BLaER1 (cell line): ENCODE results near the gene SYTL3.
A peak's percentile ranks its signal among the peaks of the same experiment; 100 is the strongest.
"Not testable (repeated sequence)": the region's sequence is repeated elsewhere in the genome, so short reads cannot be mapped to it uniquely, and the experiment has no call there.

ENCODE experiments used
- H3K27ac ChIP-seq: shearing (Covaris generic); formaldehyde crosslinking; 2 replicates; pipeline ENCODE4 v1.8.1; 2022
- H3K27me3 ChIP-seq: shearing (Covaris generic); formaldehyde crosslinking; 2 replicates; pipeline ENCODE4 v1.8.1; 2022
- H3K36me3 ChIP-seq: shearing (Covaris generic); formaldehyde crosslinking; 2 replicates; pipeline ENCODE4 v1.8.1; 2022
- H3K4me1 ChIP-seq: shearing (Covaris generic); formaldehyde crosslinking; 2 replicates; pipeline ENCODE4 v1.8.1; 2022
- H3K4me2 ChIP-seq: shearing (Covaris generic); formaldehyde crosslinking; 2 replicates; pipeline ENCODE4 v1.8.1; 2022
- H3K4me3 ChIP-seq: shearing (Covaris generic); formaldehyde crosslinking; 2 replicates; pipeline ENCODE4 v1.8.1; 2022
- H3K9ac ChIP-seq: shearing (Covaris generic); formaldehyde crosslinking; 2 replicates; pipeline ENCODE4 v1.8.1; 2022
- H3K9me3 ChIP-seq: shearing (Covaris generic); formaldehyde crosslinking; 2 replicates; pipeline ENCODE4 v1.8.1; 2022
- H4K20me1 ChIP-seq: shearing (Covaris generic); formaldehyde crosslinking; 2 replicates; pipeline ENCODE4 v1.8.1; 2022
- Cebpa-rat ChIP-seq: shearing (Covaris generic); IDR thresholded peaks from 2 replicates; pipeline ENCODE4 v1.8.1; 2022

The SYTL3 gene

DNA sequence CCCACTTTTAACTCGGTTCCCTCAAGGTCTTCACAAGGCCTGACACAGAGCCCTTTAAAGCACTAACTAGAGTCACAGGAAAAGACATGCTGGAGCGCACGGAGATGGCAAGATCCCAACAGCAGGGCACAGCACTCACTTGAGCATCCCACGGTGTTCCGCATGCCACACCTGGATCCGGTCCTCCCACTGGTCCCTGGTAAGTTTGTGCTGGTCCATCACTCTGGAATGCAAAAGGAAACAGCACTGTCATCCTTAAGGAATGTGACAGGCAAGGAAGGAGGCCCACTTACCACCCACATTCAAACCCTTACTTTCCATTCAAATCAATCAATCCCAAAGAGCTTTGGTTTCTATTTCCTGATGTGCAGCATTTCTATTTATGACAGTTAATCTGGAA is 134.7 kb downstream of the SYTL3 start:
- Histone ChIP-seq H4K20me1 (peaks cover 70% of the 10 kb centered on the region), H3K27ac (no peak overlapping the region)

DNA sequence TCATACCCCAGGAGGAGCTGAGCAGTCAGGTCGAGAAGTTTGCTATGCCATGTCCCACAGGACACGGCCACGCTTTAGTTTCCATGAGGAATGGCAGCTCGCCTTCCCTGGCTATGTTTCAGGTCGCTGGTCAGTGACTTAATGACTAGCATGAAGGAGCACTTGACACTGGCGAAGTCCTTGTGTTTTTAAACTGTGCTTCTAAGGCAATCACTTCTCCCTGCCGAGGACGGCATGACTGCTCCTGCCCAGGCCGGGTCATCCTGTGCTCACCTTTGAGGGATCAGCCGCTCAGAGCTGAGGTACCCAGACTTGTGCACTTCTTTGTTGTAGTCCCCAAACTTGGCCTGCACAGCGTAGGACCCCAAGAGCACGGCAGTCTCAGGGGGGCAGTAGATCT is 135.2 kb downstream of the SYTL3 start:
- no peak overlapping the region for H3K27ac ChIP-seq
- H4K20me1 ChIP-seq = peaks cover 75% of the 10 kb centered on the region
- H3K4me3 ChIP-seq = no peak overlapping the region
- H3K9me3 ChIP-seq = no peaks in the 10 kb centered on the region
- H3K36me3 ChIP-seq = peaks cover 85% of the 10 kb centered on the region
- TF ChIP-seq Cebpa-rat = no peak
- H3K9ac ChIP-seq = no peak overlapping the region
- H3K27me3 ChIP-seq = no peaks in the 10 kb centered on the region
- H3K4me2 ChIP-seq = no peak overlapping the region
- H3K4me1 ChIP-seq = peaks cover 29% of the 10 kb centered on the region

More for the DNA sequence above, 134.7 kb downstream of the SYTL3 start:
- H3K36me3 ChIP-seq = peaks cover 90% of the 10 kb centered on the region
- H3K9me3 ChIP-seq = no peaks in the 10 kb centered on the region
- no peaks in the 10 kb centered on the region for H3K27me3 ChIP-seq
- H3K4me3 ChIP-seq = no peak overlapping the region
- H3K4me1 ChIP-seq = peaks cover 24% of the 10 kb centered on the region
- H3K9ac ChIP-seq = no peak overlapping the region
- no peak overlapping the region for H3K4me2 ChIP-seq
- no peak for TF ChIP-seq Cebpa-rat

DNA sequence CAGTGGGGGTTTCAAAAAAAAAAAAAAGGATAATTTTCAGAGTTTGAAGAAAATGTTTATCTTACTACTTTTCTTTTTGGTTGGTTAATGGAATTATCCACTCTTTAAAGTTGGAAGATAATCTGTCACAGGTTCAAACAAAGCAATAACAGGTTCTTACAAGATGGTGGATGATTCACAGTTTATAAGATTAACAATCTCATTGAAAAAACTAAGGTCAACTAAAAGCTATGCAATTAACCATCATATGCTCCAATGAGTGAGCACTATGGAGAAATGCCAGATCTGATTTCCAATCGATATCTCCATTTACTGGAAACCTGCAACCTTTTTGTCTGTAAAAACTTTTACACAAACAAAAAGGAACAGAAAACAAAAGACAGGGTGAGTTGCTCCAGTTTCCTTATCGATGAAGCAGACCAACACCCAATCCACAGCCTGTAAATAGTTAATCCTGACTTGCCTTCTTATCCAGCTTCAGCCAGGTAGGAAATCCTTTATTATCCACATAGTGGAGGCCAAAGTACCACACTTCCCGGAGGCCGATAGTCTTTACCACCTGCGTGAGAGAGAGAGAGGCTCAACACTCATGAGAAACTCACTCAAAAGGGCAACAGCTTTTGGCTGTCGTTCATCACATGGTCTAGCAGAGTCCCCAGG is 136.9 kb downstream of the SYTL3 start:
- peaks cover 82% of the 10 kb centered on the region for H4K20me1 ChIP-seq

DNA sequence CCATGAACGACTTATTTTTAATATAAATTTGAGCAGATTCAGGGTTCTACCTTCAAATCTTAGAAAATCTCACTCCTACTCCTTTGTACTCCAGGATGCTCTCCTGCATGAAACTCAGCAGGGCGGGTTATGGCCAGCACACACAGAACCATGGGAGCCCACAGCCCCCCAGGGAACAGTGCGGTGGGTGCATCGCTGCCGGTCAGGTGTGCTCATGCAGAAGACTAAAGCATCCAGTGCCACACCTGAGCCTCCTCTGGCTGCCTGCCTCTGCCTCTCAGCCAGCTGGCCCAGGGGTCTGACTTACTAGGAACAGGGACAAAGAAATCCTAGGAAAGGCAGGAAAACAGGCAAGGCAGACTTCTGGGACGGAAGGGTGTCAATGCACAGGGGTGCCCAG is 137.5 kb downstream of the SYTL3 start:
- H3K9ac ChIP-seq = no peak overlapping the region
- H3K4me3 ChIP-seq = no peak overlapping the region
- TF ChIP-seq Cebpa-rat = no peak
- H3K27ac ChIP-seq = no peak overlapping the region
- peaks cover 52% of the 10 kb centered on the region for H3K4me1 ChIP-seq
- H4K20me1 ChIP-seq = peaks cover 82% of the 10 kb centered on the region
- no peak overlapping the region for H3K4me2 ChIP-seq
- H3K27me3 ChIP-seq = no peaks in the 10 kb centered on the region
- H3K36me3 ChIP-seq = peaks cover 61% of the 10 kb centered on the region
- no peaks in the 10 kb centered on the region for H3K9me3 ChIP-seq

More for the DNA sequence above, 136.9 kb downstream of the SYTL3 start:
- Histone ChIP-seq H3K27ac (no peak overlapping the region), H3K4me3 (no peak overlapping the region), H3K27me3 (no peaks in the 10 kb centered on the region), H3K4me1 (peaks cover 46% of the 10 kb centered on the region), H3K9me3 (no peaks in the 10 kb centered on the region), H3K9ac (no peak overlapping the region), H3K4me2 (no peak overlapping the region), H3K36me3 (peaks cover 67% of the 10 kb centered on the region)
- TF ChIP-seq Cebpa-rat = no peak

DNA sequence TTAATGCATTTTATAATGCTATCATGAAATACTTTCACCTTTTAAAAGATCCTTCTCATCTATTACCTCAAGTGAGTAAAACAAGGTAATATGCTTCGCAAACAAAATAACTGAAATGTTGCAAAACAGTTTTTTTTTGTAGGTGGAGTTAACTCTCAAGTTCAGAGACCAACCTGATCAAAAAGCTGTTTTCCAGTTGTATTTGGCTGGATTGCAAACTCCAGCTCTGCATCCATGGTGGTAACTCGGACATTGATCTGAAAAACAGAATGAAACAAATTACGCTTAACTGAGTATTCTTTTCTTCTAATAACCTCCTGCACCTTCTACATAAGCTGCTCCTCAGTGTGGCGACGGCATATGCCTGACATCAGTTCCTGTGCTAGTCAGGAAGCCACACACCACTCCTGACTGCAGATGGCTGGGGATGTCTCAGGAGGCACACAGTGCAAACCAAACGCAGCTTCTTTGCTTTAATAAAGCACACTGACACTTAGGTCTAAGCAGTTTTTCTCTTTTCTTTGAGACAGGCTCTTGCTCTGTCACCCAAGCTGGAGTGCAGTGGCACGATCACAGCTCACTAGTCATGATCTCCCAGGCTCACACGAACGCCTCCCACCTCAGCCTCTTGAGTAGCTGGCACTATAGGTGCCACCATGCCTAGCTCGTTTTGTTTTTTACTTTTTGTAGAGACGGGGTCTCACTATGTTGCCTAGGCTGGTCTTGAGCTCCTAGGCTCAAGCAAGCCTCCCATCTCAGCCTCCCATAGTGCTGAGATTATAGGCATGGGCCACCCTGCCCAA is 139.5 kb downstream of the SYTL3 start:
- no peak for TF ChIP-seq Cebpa-rat
- H3K27ac ChIP-seq = peak overlapping the region; percentile 79
- peaks cover 85% of the 10 kb centered on the region for H4K20me1 ChIP-seq
- H3K36me3 ChIP-seq = peaks cover 43% of the 10 kb centered on the region
- peak overlapping the region; percentile 72 for H3K9ac ChIP-seq
- peak overlapping the region; percentile 91 for H3K4me2 ChIP-seq
- peaks cover 72% of the 10 kb centered on the region for H3K4me1 ChIP-seq
- H3K27me3 ChIP-seq = no peaks in the 10 kb centered on the region
- H3K9me3 ChIP-seq = no peaks in the 10 kb centered on the region
- peak overlapping the region; percentile 46 for H3K4me3 ChIP-seq

DNA sequence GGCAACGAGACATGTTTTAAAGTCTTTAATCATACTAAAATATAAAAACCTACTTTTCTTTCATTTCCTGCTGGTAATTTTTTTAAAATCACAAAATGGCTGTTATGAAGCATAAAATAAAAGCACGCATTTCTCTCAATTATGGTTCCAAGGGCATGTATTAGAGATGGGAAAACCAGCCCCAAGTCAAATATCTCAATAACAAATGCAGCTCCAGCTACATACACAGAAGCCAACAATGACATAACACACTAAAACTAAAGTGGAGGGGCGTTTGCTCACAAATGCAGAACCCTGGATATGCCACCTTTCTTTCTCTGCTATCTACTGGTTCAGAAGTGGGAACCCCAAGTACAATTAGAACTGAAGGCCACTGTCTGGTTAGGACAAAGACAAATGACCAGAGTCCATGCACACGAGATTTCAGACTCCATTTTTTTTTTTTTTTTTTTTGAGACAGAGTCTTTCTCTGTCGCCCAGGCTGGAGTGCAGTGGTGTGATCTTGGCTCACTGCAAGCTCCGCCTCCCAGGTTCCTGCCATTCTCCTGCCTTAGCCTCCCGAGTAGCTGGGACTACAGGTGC is 141.5 kb downstream of the SYTL3 start:
- Histone ChIP-seq H3K9ac (no peak overlapping the region), H3K9me3 (peaks cover 6% of the 10 kb centered on the region; the same call in 1 of the 2 replicates), H4K20me1 (peaks cover 93% of the 10 kb centered on the region), H3K27me3 (no peaks in the 10 kb centered on the region), H3K4me3 (no peak overlapping the region), H3K36me3 (peaks cover 36% of the 10 kb centered on the region), H3K4me2 (peak overlapping the region; percentile 91), H3K4me1 (peaks cover 84% of the 10 kb centered on the region), H3K27ac (peak overlapping the region; percentile 79; the same call in 1 of the 2 replicates)
- no peak for TF ChIP-seq Cebpa-rat

DNA sequence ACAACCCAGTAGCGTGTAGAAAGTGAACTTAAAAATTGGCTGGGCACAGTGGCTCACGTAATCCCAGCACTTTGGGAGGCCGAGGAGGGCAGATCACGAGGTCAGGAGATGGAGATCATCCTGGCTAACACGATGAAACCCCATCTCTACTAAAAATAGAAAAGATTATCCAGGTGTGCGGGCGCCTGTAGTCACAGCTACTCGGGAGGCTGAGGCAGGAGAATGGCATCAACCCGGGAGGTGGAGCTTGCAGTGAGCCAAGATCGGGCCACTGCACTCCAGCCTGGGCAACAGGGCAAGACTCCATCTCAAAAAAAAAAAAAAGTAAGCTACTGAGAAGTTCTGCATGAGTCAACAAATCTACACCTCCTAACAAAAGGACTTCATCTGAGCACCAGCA is 142.7 kb downstream of the SYTL3 start:
- H4K20me1 ChIP-seq = peaks cover 97% of the 10 kb centered on the region
- peak overlapping the region; percentile 91 for H3K4me2 ChIP-seq
- H3K36me3 ChIP-seq = peaks cover 29% of the 10 kb centered on the region
- not testable (repeated sequence) for H3K4me3 ChIP-seq, H3K27me3 ChIP-seq, H3K9me3 ChIP-seq, H3K9ac ChIP-seq
- peak overlapping the region; percentile 28; the same call in 1 of the 2 replicates for H3K27ac ChIP-seq
- peaks cover 85% of the 10 kb centered on the region for H3K4me1 ChIP-seq

DNA sequence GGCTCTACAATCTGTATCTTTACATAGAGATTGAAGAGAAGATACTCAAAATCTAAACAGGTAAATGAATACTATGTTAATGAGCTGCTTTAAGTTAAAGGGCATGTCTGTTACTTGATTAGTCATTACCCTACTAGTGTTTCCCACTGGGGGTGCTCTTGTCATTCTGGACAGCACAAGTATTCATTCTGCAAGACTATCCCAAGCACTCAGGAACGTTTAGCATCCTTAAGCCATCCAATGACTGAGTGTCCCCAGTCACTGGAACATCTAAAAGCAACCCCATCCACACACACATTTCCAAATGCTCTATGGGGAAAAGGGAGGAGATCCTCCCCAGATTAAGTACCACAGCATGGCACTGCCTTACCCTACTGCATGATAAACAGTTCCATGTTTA is 143.6 kb downstream of the SYTL3 start:
- TF ChIP-seq Cebpa-rat = no peak
- Histone ChIP-seq H3K9me3 (peaks cover 6% of the 10 kb centered on the region; the same call in 1 of the 2 replicates), H3K27ac (no peak overlapping the region), H3K4me3 (no peak overlapping the region), H3K36me3 (peaks cover 20% of the 10 kb centered on the region), H3K27me3 (no peaks in the 10 kb centered on the region), H4K20me1 (peaks cover 97% of the 10 kb centered on the region), H3K4me1 (peaks cover 85% of the 10 kb centered on the region), H3K4me2 (no peak overlapping the region), H3K9ac (no peak overlapping the region)

DNA sequence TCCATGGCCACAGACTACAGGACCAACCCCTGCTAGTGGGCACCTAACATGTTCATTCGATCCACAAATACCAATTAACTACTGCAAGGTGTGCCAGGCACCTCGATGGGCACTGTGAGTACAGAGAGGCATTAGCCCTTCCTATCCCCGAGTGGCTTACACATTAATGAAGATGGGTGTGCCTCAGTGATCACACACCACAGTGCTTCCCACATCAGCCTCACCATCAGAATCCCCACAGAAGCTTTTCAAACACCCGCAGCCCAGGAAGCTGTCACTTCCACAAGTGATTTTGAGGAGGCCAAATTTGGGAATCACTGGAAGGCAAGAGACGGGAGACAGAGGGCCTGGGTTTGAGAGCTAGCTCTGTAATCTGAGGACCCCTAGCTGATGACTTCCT is 145.7 kb downstream of the SYTL3 start:
- Histone ChIP-seq H3K27me3 (no peaks in the 10 kb centered on the region), H4K20me1 (peaks cover 100% of the 10 kb centered on the region), H3K4me3 (no peak overlapping the region), H3K9me3 (peaks cover 6% of the 10 kb centered on the region; the same call in 1 of the 2 replicates), H3K4me2 (0 out of 2 replicates have a peak overlapping the region, but pooled peaks have one; percentile 10), H3K4me1 (peaks cover 87% of the 10 kb centered on the region), H3K36me3 (peaks cover 30% of the 10 kb centered on the region), H3K9ac (no peak overlapping the region), H3K27ac (no peak overlapping the region)
- no peak for TF ChIP-seq Cebpa-rat

DNA sequence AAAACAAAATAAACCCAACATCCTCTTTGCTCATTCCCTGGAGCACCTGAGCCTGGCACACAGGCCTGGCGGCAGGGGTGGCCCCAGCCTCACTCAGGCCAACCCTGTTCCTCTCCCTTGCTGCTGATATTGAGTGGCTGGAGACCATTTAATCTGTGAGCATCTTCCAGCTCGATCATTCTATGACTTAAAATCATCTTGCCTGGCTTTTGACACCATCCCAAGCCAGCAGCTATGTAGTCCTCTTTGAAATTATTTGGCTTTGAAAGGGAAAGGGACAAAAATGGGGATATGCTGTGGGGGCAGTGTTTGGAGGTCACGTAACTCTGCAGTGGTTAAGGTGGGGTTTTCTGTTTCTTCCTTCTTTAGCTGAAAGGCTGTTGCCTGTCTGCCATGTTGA is 146.5 kb downstream of the SYTL3 start:
- peaks cover 100% of the 10 kb centered on the region for H4K20me1 ChIP-seq
- peaks cover 87% of the 10 kb centered on the region for H3K4me1 ChIP-seq
- H3K4me3 ChIP-seq = no peak overlapping the region
- H3K9ac ChIP-seq = no peak overlapping the region
- TF ChIP-seq Cebpa-rat = no peak
- peaks cover 38% of the 10 kb centered on the region for H3K36me3 ChIP-seq
- no peaks in the 10 kb centered on the region for H3K27me3 ChIP-seq
- peaks cover 6% of the 10 kb centered on the region; the same call in 1 of the 2 replicates for H3K9me3 ChIP-seq
- H3K4me2 ChIP-seq = 0 out of 2 replicates have a peak overlapping the region, but pooled peaks have one; percentile 10
- H3K27ac ChIP-seq = no peak overlapping the region
